Endothelial cell of umbilical vein (primary cell): Measurements from ENCODE around the gene FSTL4. TPM values are rescaled to one million over a fixed set of nuclear protein-coding genes. Genes with fewer than 3 reads are reported as not detected.

Experiments
- BruUV-seq: library from RNA; stranded (reverse); fragments of 400-500 nt; replicated peaks from 2 replicates; lab custom pipeline; 2021; lab: Mats Ljungman, UMichigan
- CTCF ChIA-PET: fragments of 300-600, 350-600 bp; sonication (Branson Sonifier 250); formaldehyde crosslinking; loops from one replicate; lab custom pipeline; 2021; ENCODE audit warnings: antibody characterized with exemption, inconsistent platforms; lab: Charles Lee
- POLR2A ChIA-PET: fragments of 300-600, 350-600 bp; sonication (Branson Sonifier 250); formaldehyde crosslinking; loops from one replicate; lab custom pipeline; 2021; ENCODE audit warnings: antibody characterized with exemption, inconsistent platforms; lab: Charles Lee
- DNase-seq: peaks from one replicate; pipeline ENCODE4 v3.0.0-alpha.2; 2011; ENCODE audit warnings: low read depth, low spot score
- FAIRE-seq: peaks from 2 replicates; lab custom pipeline; 2011; peaks lifted over from hg19 to GRCh38; lab: Jason Lieb, UNC
- H2AFZ ChIP-seq: 2 replicates; pipeline ENCODE4 v1.6.0; 2012; ENCODE audit warnings: low read depth, low read length, control low read depth, inconsistent platforms
- H3K27ac ChIP-seq: 2 replicates; pipeline ENCODE4 v1.5.1; 2011; ENCODE audit warnings: low read depth, mild to moderate bottlenecking, control low read depth, low read length, moderate library complexity; ENCODE audit not compliant: insufficient read depth
- H3K27me3 ChIP-seq, 2 experiments: 2 replicates each; pipeline versions ENCODE4 v1.6.0 to v1.6.1; 2011; ENCODE audit warnings: low read length in 2 of 2, mixed read lengths in 1 of 2; ENCODE audit not compliant: control insufficient read depth in 2 of 2, insufficient read depth in 2 of 2
- H3K36me3 ChIP-seq, 2 experiments: 2 replicates in 1 of 2; 3 replicates in 1 of 2; pipeline ENCODE4 v1.5.1; 2011; ENCODE audit warnings: low read length in 2 of 2, mild to moderate bottlenecking in 1 of 2, moderate library complexity in 1 of 2; ENCODE audit not compliant: control insufficient read depth in 2 of 2, insufficient read depth in 2 of 2; ENCODE audit errors: extremely low read depth in 1 of 2
- H3K4me1 ChIP-seq: 3 replicates; pipeline ENCODE4 v1.5.1; 2011; ENCODE audit warnings: mild to moderate bottlenecking, low read length; ENCODE audit not compliant: control insufficient read depth, insufficient read depth; ENCODE audit errors: extremely low read depth
- H3K4me2 ChIP-seq: 2 replicates; pipeline ENCODE4 v1.6.1; 2011; ENCODE audit warnings: low read length, control low read depth, mixed read lengths; ENCODE audit not compliant: insufficient read depth
- H3K4me3 ChIP-seq, 3 experiments: fragments of 200-600 bp in 1 of 3; sonication (generic), shearing (Covaris generic) in 1 of 3; replicated peaks in 1 of 3; 2 replicates each; pipeline ENCODE4 v1.5.1; 2011 to 2016; ENCODE audit warnings: control low read depth in 3 of 3, low read length in 3 of 3, mild to moderate bottlenecking in 2 of 3, inconsistent platforms in 1 of 3, low read depth in 1 of 3, moderate library complexity in 1 of 3; ENCODE audit not compliant: insufficient read depth in 1 of 3
- H3K79me2 ChIP-seq: 2 replicates; pipeline ENCODE4 v1.6.0; 2012; ENCODE audit warnings: low read length, inconsistent platforms; ENCODE audit not compliant: control insufficient read depth, insufficient read depth
- H3K9ac ChIP-seq: replicated peaks from 2 replicates; pipeline ENCODE3; 2011; ENCODE audit warnings: low read length, control low read depth; ENCODE audit not compliant: insufficient read depth; ENCODE audit errors: extremely low read depth
- H3K9me1 ChIP-seq: replicated peaks from 3 replicates; pipeline ENCODE4 v1.6.0; 2011; ENCODE audit warnings: mild to moderate bottlenecking, low read length; ENCODE audit not compliant: control insufficient read depth, insufficient read depth; ENCODE audit errors: extremely low read depth
- H3K9me3 ChIP-seq: replicated peaks from 2 replicates; pipeline ENCODE4 v1.5.1; 2012; ENCODE audit warnings: low read length, inconsistent platforms; ENCODE audit not compliant: control insufficient read depth, insufficient read depth
- H4K20me1 ChIP-seq: replicated peaks from 2 replicates; pipeline ENCODE3; 2011; ENCODE audit warnings: mild to moderate bottlenecking, low read length; ENCODE audit not compliant: control insufficient read depth, insufficient read depth; ENCODE audit errors: extremely low read depth
- EZH2 ChIP-seq: IDR thresholded peaks from 2 replicates; pipeline ENCODE4 v1.6.1; 2012; ENCODE audit warnings: borderline replicate concordance, low read depth, mild to moderate bottlenecking, moderate library complexity, low read length, inconsistent platforms; ENCODE audit not compliant: severe bottlenecking
- FOS ChIP-seq: IDR thresholded peaks from 2 replicates; pipeline ENCODE4 v1.6.1; 2011; ENCODE audit warnings: mild to moderate bottlenecking, low read length, moderate library complexity, borderline replicate concordance; ENCODE audit not compliant: insufficient read depth
- GATA2 ChIP-seq: IDR thresholded peaks from 2 replicates; pipeline ENCODE4 v1.7.0; 2011; ENCODE audit warnings: low read depth, mild to moderate bottlenecking, moderate library complexity, mixed read lengths, low read length; ENCODE audit not compliant: insufficient read length, insufficient read depth
- JUN ChIP-seq: IDR thresholded peaks from 2 replicates; pipeline ENCODE4 v1.6.1; 2011; ENCODE audit warnings: borderline replicate concordance, low read depth; ENCODE audit not compliant: insufficient read length, insufficient read depth
- MYC ChIP-seq: IDR thresholded peaks from one replicate; pipeline ENCODE4 v1.6.1; 2011; ENCODE audit warnings: mild to moderate bottlenecking, low read depth, low read length
- POLR2A ChIP-seq: IDR thresholded peaks from 2 replicates; pipeline ENCODE4 v1.6.1; 2012; ENCODE audit warnings: low read depth, mild to moderate bottlenecking, control low read depth, low read length
- POLR2AphosphoS5 ChIP-seq: IDR thresholded peaks from 2 replicates; pipeline ENCODE4 v1.6.1; 2012; ENCODE audit warnings: low read depth, mild to moderate bottlenecking, control low read depth, low read length, moderate library complexity; ENCODE audit not compliant: insufficient read depth
- dilution Hi-C: fragments of 300-500 bp; cut with MboI; formaldehyde crosslinking; loops from one replicate; pipeline ENCODE4 v1.15.0; 2019; ENCODE audit warnings: low sequenced_read_pairs; ENCODE audit not compliant: extremely low pct_ligation_motif_present
- intact Hi-C: fragments of 100-400 bp; cut with micrococcal nuclease; formaldehyde crosslinking; loops from one replicate; pipeline ENCODE4 v1.10.0; 2022
- polyA plus RNA-seq, 4 experiments: library from polyadenylated mRNA; depleted of rRNA in 3 of 4; stranded (reverse) in 3 of 4; unstranded in 1 of 4; fragments of >200 nt; gene quantifications; 2 replicates each; pipeline versions ENCODE4 v1.2.1 to v1.2.3, GENCODE V29; 2011 to 2012; ENCODE audit warnings: missing spikeins in 1 of 4
- total RNA-seq: library from RNA; stranded (reverse); gene quantifications from 2 replicates; pipeline ENCODE4 v1.2.3, GENCODE V29; 2021
- TF ChIP-seq, protein P1 (sequence below): IDR thresholded peaks from 2 replicates; pipeline ENCODE4 v1.6.1; 2011; ENCODE audit not compliant: insufficient read depth, insufficient read length
- TF ChIP-seq, protein P2 (sequence below), 2 donors: IDR thresholded peaks; 1 replicate in 1 of 2; 2 replicates in 1 of 2; pipeline ENCODE4 v1.5.1; 2011; ENCODE audit warnings: low read length in 2 of 2, mild to moderate bottlenecking in 2 of 2, moderate library complexity in 2 of 2, control low read depth in 1 of 2, inconsistent platforms in 1 of 2, low read depth in 1 of 2; ENCODE audit not compliant: insufficient read depth in 1 of 2; ENCODE audit errors: extremely low read depth in 1 of 2

The FSTL4 gene
- total and polyA plus RNA-seq, 2 donors (not counting 3 experiments of a cell fraction or from before 2014, with no cell fraction given) = 0.18 TPM; not detected in 1

DNA sequence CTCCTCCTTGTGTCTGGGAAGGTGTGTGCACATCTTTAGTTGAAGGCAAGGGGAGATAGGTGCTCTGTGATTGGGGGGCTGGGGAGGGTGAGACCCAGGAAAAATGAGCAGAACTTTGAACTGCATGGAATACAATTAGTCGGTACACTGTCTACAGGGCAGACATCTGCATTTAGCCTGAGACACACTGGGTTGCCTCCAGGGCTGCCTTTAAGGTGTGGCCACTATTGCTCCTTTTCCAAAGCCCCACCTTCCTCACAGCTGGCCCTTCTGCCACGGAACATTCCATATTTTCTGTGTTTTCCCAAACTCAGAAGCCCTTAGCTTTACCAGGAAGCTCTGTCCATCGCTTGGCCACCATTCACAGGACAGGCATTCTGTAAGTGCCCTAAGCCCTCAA, 312.6 kb downstream of the FSTL4 start:
- Histone ChIP-seq H3K79me2 (no peaks in the 10 kb centered on the region), H3K4me2 (no peak overlapping the region), H3K9me1 (no peaks in the 10 kb centered on the region), H3K27ac (no peak overlapping the region), H3K9me3 (no peaks in the 10 kb centered on the region), H3K27me3 (peaks cover 0 to 2% of the 10 kb centered on the region in 2 experiments), H3K4me1 (no peaks in the 10 kb centered on the region), H3K36me3 (no peaks in the 10 kb centered on the region), H3K9ac (no peak overlapping the region), H3K4me3 (no peak overlapping the region), H4K20me1 (no peaks in the 10 kb centered on the region), H2AFZ (no peak overlapping the region)
- intact Hi-C loops = no loop called here
- TF ChIP-seq FOS (no peak), GATA2 (no peak), POLR2AphosphoS5 (no peak), JUN (no peak), EZH2 (no peak), POLR2A (no peak), MYC (no peak)
- TF ChIP-seq, protein P1, sequence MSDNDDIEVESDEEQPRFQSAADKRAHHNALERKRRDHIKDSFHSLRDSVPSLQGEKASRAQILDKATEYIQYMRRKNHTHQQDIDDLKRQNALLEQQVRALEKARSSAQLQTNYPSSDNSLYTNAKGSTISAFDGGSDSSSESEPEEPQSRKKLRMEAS = no peak
- TF ChIP-seq, protein P2, sequence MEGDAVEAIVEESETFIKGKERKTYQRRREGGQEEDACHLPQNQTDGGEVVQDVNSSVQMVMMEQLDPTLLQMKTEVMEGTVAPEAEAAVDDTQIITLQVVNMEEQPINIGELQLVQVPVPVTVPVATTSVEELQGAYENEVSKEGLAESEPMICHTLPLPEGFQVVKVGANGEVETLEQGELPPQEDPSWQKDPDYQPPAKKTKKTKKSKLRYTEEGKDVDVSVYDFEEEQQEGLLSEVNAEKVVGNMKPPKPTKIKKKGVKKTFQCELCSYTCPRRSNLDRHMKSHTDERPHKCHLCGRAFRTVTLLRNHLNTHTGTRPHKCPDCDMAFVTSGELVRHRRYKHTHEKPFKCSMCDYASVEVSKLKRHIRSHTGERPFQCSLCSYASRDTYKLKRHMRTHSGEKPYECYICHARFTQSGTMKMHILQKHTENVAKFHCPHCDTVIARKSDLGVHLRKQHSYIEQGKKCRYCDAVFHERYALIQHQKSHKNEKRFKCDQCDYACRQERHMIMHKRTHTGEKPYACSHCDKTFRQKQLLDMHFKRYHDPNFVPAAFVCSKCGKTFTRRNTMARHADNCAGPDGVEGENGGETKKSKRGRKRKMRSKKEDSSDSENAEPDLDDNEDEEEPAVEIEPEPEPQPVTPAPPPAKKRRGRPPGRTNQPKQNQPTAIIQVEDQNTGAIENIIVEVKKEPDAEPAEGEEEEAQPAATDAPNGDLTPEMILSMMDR (IDR thresholded peaks at IDR 0.05; ENCODE audit: extremely low read depth in 1 of 2, insufficient read depth in 1 of 2, low read depth in 1 of 2, low read length in 2 of 2) = no peak
- BruUV-seq = no TSS peak
- no peak for FAIRE-seq
- POLR2A ChIA-PET = no interaction called here
- dilution Hi-C loops = no loop called here
- DNase-seq = no peak
- CTCF ChIA-PET = interaction anchor here (1.3 kb wide), 1 partner anchor 13 kb away, joined by 3 read pairs; no protein-coding TSS in a partner anchor
